Measurements from ENCODE around the gene MRPS18A. TPM values are rescaled to one million over a fixed set of nuclear protein-coding genes. Genes with fewer than 3 reads are reported as not detected.

Gene MRPS18A
- total and polyA plus RNA-seq, 9 of the 15 experiments (the other 6 are each of a cell fraction or from before 2014, with no cell fraction given), result 87.5 to 243 (median 125) TPM

DNA sequence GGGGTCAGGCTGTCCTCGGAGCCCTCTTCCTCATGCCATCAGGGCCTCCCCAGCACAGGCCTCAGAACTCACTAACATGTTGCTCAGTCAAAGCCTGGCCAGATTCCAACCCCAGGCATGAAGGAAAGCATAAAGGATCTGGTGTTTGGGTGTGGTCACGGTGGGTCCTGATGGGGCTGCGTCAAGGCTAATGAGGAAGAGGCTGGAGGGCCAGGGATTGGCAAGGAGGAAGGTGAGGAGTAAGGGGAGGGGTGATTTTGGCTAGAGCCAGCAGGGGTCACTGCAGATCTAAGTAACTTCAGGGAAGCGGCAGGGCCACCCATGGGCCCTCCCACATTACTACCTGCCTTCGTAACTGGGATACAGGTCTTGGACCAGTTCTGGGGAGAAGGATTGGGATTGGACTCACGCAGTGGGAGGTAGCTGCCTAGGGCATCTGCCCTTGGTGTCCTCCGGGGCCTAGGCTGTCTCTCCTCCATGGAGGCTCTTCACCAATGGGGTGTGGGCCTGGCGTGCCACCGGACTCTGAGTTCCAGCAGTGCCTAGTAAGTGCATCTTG lies 36.2 kb upstream of the MRPS18A start (continued):
- TF ChIP-seq, protein P1, sequence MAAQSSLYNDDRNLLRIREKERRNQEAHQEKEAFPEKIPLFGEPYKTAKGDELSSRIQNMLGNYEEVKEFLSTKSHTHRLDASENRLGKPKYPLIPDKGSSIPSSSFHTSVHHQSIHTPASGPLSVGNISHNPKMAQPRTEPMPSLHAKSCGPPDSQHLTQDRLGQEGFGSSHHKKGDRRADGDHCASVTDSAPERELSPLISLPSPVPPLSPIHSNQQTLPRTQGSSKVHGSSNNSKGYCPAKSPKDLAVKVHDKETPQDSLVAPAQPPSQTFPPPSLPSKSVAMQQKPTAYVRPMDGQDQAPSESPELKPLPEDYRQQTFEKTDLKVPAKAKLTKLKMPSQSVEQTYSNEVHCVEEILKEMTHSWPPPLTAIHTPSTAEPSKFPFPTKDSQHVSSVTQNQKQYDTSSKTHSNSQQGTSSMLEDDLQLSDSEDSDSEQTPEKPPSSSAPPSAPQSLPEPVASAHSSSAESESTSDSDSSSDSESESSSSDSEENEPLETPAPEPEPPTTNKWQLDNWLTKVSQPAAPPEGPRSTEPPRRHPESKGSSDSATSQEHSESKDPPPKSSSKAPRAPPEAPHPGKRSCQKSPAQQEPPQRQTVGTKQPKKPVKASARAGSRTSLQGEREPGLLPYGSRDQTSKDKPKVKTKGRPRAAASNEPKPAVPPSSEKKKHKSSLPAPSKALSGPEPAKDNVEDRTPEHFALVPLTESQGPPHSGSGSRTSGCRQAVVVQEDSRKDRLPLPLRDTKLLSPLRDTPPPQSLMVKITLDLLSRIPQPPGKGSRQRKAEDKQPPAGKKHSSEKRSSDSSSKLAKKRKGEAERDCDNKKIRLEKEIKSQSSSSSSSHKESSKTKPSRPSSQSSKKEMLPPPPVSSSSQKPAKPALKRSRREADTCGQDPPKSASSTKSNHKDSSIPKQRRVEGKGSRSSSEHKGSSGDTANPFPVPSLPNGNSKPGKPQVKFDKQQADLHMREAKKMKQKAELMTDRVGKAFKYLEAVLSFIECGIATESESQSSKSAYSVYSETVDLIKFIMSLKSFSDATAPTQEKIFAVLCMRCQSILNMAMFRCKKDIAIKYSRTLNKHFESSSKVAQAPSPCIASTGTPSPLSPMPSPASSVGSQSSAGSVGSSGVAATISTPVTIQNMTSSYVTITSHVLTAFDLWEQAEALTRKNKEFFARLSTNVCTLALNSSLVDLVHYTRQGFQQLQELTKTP (IDR thresholded peaks at IDR 0.05; ENCODE audit: low read depth in 1 of 2, partially characterized antibody in 2 of 2), result peak in 1 of 2 experiments; percentile 27
- TF ChIP-seq, protein P2, sequence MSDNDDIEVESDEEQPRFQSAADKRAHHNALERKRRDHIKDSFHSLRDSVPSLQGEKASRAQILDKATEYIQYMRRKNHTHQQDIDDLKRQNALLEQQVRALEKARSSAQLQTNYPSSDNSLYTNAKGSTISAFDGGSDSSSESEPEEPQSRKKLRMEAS (CRISPR knock-in tag; IDR thresholded peaks at IDR 0.05), result peak; percentile 15; the same call in 1 of the 2 replicates
- TF ChIP-seq, protein P3, sequence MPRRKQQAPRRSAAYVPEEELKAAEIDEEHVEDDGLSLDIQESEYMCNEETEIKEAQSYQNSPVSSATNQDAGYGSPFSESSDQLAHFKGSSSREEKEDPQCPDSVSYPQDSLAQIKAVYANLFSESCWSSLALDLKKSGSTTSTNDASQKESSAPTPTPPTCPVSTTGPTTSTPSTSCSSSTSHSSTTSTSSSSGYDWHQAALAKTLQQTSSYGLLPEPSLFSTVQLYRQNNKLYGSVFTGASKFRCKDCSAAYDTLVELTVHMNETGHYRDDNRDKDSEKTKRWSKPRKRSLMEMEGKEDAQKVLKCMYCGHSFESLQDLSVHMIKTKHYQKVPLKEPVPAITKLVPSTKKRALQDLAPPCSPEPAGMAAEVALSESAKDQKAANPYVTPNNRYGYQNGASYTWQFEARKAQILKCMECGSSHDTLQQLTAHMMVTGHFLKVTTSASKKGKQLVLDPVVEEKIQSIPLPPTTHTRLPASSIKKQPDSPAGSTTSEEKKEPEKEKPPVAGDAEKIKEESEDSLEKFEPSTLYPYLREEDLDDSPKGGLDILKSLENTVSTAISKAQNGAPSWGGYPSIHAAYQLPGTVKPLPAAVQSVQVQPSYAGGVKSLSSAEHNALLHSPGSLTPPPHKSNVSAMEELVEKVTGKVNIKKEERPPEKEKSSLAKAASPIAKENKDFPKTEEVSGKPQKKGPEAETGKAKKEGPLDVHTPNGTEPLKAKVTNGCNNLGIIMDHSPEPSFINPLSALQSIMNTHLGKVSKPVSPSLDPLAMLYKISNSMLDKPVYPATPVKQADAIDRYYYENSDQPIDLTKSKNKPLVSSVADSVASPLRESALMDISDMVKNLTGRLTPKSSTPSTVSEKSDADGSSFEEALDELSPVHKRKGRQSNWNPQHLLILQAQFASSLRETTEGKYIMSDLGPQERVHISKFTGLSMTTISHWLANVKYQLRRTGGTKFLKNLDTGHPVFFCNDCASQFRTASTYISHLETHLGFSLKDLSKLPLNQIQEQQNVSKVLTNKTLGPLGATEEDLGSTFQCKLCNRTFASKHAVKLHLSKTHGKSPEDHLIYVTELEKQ (CRISPR knock-in tag; IDR thresholded peaks at IDR 0.05), result no peak
- TF ChIP-seq ZFP36 (IDR thresholded peaks at IDR 0.05; ENCODE audit: low read depth, low read length, partially characterized antibody) (peak; percentile 24), DACH1 (IDR thresholded peaks at IDR 0.05; ENCODE audit: partially characterized antibody) (no peak), DIDO1 (tag; IDR thresholded peaks at IDR 0.05; ENCODE audit: low read depth) (no peak), XRCC4 (IDR thresholded peaks at IDR 0.05; ENCODE audit: extremely low read depth, insufficient read depth, insufficient read length) (no peak), MEF2D (tag; conservative IDR thresholded peaks at IDR 0.05; ENCODE audit: low read depth) (no peak), RB1 (IDR thresholded peaks at IDR 0.05; ENCODE audit: low read depth) (peak; percentile 51; the same call in 1 of the 2 replicates), HDAC8 (tag; IDR thresholded peaks at IDR 0.05) (no peak), ZNF695 (CRISPR knock-in tag; IDR thresholded peaks at IDR 0.05) (no peak), TCF3 (CRISPR knock-in tag; IDR thresholded peaks at IDR 0.05) (0 out of 2 replicates have a peak, but pooled peaks have one; percentile 4), ESRRA (IDR thresholded peaks at IDR 0.05; ENCODE audit: borderline replicate concordance, low read depth) (peak; percentile 51; the same call in 1 of the 2 replicates), GTF2E2 (tag; IDR thresholded peaks at IDR 0.05) (no peak), TRIM28 (IDR thresholded peaks at IDR 0.05) (no peak)
- TF ChIP-seq, protein P4, sequence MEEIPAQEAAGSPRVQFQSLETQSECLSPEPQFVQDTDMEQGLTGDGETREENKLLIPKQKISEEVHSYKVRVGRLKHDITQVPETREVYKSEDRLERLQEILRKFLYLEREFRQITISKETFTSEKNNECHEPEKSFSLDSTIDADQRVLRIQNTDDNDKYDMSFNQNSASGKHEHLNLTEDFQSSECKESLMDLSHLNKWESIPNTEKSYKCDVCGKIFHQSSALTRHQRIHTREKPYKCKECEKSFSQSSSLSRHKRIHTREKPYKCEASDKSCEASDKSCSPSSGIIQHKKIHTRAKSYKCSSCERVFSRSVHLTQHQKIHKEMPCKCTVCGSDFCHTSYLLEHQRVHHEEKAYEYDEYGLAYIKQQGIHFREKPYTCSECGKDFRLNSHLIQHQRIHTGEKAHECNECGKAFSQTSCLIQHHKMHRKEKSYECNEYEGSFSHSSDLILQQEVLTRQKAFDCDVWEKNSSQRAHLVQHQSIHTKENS (CRISPR knock-in tag; IDR thresholded peaks at IDR 0.05), result no peak
- TF ChIP-seq, protein P5, sequence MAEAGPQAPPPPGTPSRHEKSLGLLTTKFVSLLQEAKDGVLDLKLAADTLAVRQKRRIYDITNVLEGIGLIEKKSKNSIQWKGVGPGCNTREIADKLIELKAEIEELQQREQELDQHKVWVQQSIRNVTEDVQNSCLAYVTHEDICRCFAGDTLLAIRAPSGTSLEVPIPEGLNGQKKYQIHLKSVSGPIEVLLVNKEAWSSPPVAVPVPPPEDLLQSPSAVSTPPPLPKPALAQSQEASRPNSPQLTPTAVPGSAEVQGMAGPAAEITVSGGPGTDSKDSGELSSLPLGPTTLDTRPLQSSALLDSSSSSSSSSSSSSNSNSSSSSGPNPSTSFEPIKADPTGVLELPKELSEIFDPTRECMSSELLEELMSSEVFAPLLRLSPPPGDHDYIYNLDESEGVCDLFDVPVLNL (CRISPR knock-in tag; IDR thresholded peaks at IDR 0.05; ENCODE audit: low read depth), result no peak
